ENCODE measurements around the gene OSTF1. TPM values are rescaled to one million over a fixed set of nuclear protein-coding genes. Genes with fewer than 3 reads are reported as not detected.

Gene OSTF1
- total and polyA plus RNA-seq, 2 experiments from 2014 or later, result 34.9 to 70.9 TPM

- Histone ChIP-seq H3K9ac (peak overlapping the region; percentile 88), H3K27me3 (replicated peaks; ENCODE audit: insufficient read depth) (no peaks in the 10 kb centered on the region), H3K36me3 (ENCODE audit: low read depth) (no peaks in the 10 kb centered on the region), H4K20me1 (ENCODE audit: insufficient read depth) (no peaks in the 10 kb centered on the region), H3K4me2 (ENCODE audit: unreplicated experiment) (peak overlapping the region; percentile 90), H3K27ac (peak overlapping the region; percentile 76), H3K79me2 (ENCODE audit: insufficient read depth) (peaks cover 65% of the 10 kb centered on the region), H3F3A (ENCODE audit: insufficient read depth) (0 out of 2 replicates have a peak, but pooled peaks cover 7% of the 10 kb centered on the region), H3K4me1 (ENCODE audit: insufficient read depth) (peaks cover 21% of the 10 kb centered on the region), H3K4me3 (peak overlapping the region; percentile 92), H2AFZ (peak overlapping the region; percentile 92), H3K9me2 (ENCODE audit: insufficient read depth) (no peaks in the 10 kb centered on the region), H3K9me3 (ENCODE audit: low read depth) (no peaks in the 10 kb centered on the region)
- 7% methylated on average over 11 of the region's 11 CpGs for WGBS, 2 experiments (ENCODE audit: low coverage in 1 of 2, low lambda C conversion rate in 2 of 2, missing lambda C conversion rate in 2 of 2)
- no peak for DNase-seq
- in situ Hi-C loops (cut with MboI), result no loop called here
- no peak for TF ChIP-seq EZH2 (IDR thresholded peaks at IDR 0.05; ENCODE audit: insufficient read depth, poor library complexity, severe bottlenecking)
- TF ChIP-seq EZH2phosphoT487 (IDR thresholded peaks at IDR 0.05; ENCODE audit: insufficient read depth, low read depth), result no peak
These were observed 1.1 kb downstream of the OSTF1 start for GRCh38 chr9:75089373-75089766.

- peaks cover 77% of the 10 kb centered on the region for H3K79me2 ChIP-seq (ENCODE audit: insufficient read depth)
- no peaks in the 10 kb centered on the region for H4K20me1 ChIP-seq (ENCODE audit: insufficient read depth)
- in situ Hi-C loops (cut with MboI), result no loop called here
- H3K9me3 ChIP-seq (ENCODE audit: low read depth), result no peaks in the 10 kb centered on the region
- no peak overlapping the region for H3K4me2 ChIP-seq (ENCODE audit: unreplicated experiment)
- peaks cover 21% of the 10 kb centered on the region for H3K4me1 ChIP-seq (ENCODE audit: insufficient read depth)
- H2AFZ ChIP-seq, result no peak overlapping the region
- H3K27ac ChIP-seq, result no peak overlapping the region
- no peak overlapping the region; the same call in 1 of the 2 replicates for H3K4me3 ChIP-seq
- no peak overlapping the region for H3K9ac ChIP-seq
- H3K36me3 ChIP-seq (ENCODE audit: low read depth), result no peaks in the 10 kb centered on the region
- H3F3A ChIP-seq (ENCODE audit: insufficient read depth), result 0 out of 2 replicates have a peak, but pooled peaks cover 7% of the 10 kb centered on the region
- H3K9me2 ChIP-seq (ENCODE audit: insufficient read depth), result no peaks in the 10 kb centered on the region
- no peak for DNase-seq
- TF ChIP-seq EZH2 (IDR thresholded peaks at IDR 0.05; ENCODE audit: insufficient read depth, poor library complexity, severe bottlenecking) (no peak), EZH2phosphoT487 (IDR thresholded peaks at IDR 0.05; ENCODE audit: insufficient read depth, low read depth) (no peak)
- H3K27me3 ChIP-seq (replicated peaks; ENCODE audit: insufficient read depth), result no peaks in the 10 kb centered on the region
- 69 to 73% methylated on average over 4 of the region's 4 CpGs for WGBS, 2 experiments (ENCODE audit: low coverage in 1 of 2, low lambda C conversion rate in 2 of 2, missing lambda C conversion rate in 2 of 2)
These were observed 2.3 kb downstream of the OSTF1 start for GRCh38 chr9:75090579-75090978.

GRCh38 chr9:75092766-75093165, 4.5 kb downstream of the OSTF1 start:
- H3K4me1 ChIP-seq (ENCODE audit: insufficient read depth), result peaks cover 11% of the 10 kb centered on the region
- H3K27me3 ChIP-seq (replicated peaks; ENCODE audit: insufficient read depth), result no peaks in the 10 kb centered on the region
- peaks cover 85% of the 10 kb centered on the region for H3K79me2 ChIP-seq (ENCODE audit: insufficient read depth)
- no peaks in the 10 kb centered on the region for H3K9me3 ChIP-seq (ENCODE audit: low read depth)
- 0 out of 2 replicates have a peak, but pooled peaks cover 7% of the 10 kb centered on the region for H3F3A ChIP-seq (ENCODE audit: insufficient read depth)
- WGBS, 2 experiments (ENCODE audit: low coverage in 1 of 2, low lambda C conversion rate in 2 of 2, missing lambda C conversion rate in 2 of 2), result 86 to 88% methylated on average over 4 of the region's 4 CpGs
- DNase-seq, result no peak
- H3K4me2 ChIP-seq (ENCODE audit: unreplicated experiment), result no peak overlapping the region
- H3K4me3 ChIP-seq, result no peak overlapping the region
- H4K20me1 ChIP-seq (ENCODE audit: insufficient read depth), result no peaks in the 10 kb centered on the region
- in situ Hi-C loops (cut with MboI), result no loop called here
- no peak overlapping the region for H2AFZ ChIP-seq
- no peak overlapping the region for H3K9ac ChIP-seq
- H3K36me3 ChIP-seq (ENCODE audit: low read depth), result no peaks in the 10 kb centered on the region
- no peaks in the 10 kb centered on the region for H3K9me2 ChIP-seq (ENCODE audit: insufficient read depth)
- TF ChIP-seq EZH2 (IDR thresholded peaks at IDR 0.05; ENCODE audit: insufficient read depth, poor library complexity, severe bottlenecking) (no peak), EZH2phosphoT487 (IDR thresholded peaks at IDR 0.05; ENCODE audit: insufficient read depth, low read depth) (no peak)
- no peak overlapping the region for H3K27ac ChIP-seq

- Histone ChIP-seq H2AFZ (no peak overlapping the region), H3K9ac (no peak overlapping the region), H3K4me1 (ENCODE audit: insufficient read depth) (no peaks in the 10 kb centered on the region), H3K36me3 (ENCODE audit: low read depth) (no peaks in the 10 kb centered on the region), H3K27ac (no peak overlapping the region), H3K27me3 (replicated peaks; ENCODE audit: insufficient read depth) (no peaks in the 10 kb centered on the region), H3F3A (ENCODE audit: insufficient read depth) (no peaks in the 10 kb centered on the region), H3K4me2 (ENCODE audit: unreplicated experiment) (no peak overlapping the region), H3K9me2 (ENCODE audit: insufficient read depth) (no peaks in the 10 kb centered on the region), H3K9me3 (ENCODE audit: low read depth) (no peaks in the 10 kb centered on the region), H3K4me3 (no peak overlapping the region), H3K79me2 (ENCODE audit: insufficient read depth) (peaks cover 100% of the 10 kb centered on the region), H4K20me1 (ENCODE audit: insufficient read depth) (no peaks in the 10 kb centered on the region)
- peak; percentile 32 for DNase-seq
- 49 to 53% methylated on average over 4 of the region's 4 CpGs for WGBS, 2 experiments (ENCODE audit: low coverage in 1 of 2, low lambda C conversion rate in 2 of 2, missing lambda C conversion rate in 2 of 2)
- in situ Hi-C loops (cut with MboI), result no loop called here
- TF ChIP-seq EZH2 (IDR thresholded peaks at IDR 0.05; ENCODE audit: insufficient read depth, poor library complexity, severe bottlenecking) (no peak), EZH2phosphoT487 (IDR thresholded peaks at IDR 0.05; ENCODE audit: insufficient read depth, low read depth) (no peak)
These were observed 8.5 kb downstream of the OSTF1 start for GRCh38 chr9:75096796-75097195.

All from GM23248 (cell line).